Colonic mucosa (tissue), 4 donors: ENCODE results near the gene THUMPD3. TPM values are rescaled to one million over a fixed set of nuclear protein-coding genes. Genes with fewer than 3 reads are reported as not detected.

Source experiments
- DNase-seq: peaks from one replicate; pipeline ENCODE4 v3.0.0-alpha.2; 2020
- H3K27ac ChIP-seq: fragments of 200-600 bp; one replicate; pipeline ENCODE4 v1.8.0; 2021
- H3K27me3 ChIP-seq: fragments of 200-600 bp; one replicate; pipeline ENCODE4 v1.8.0; 2021
- H3K36me3 ChIP-seq: fragments of 200-600 bp; one replicate; pipeline ENCODE4 v1.8.0; 2021
- H3K4me1 ChIP-seq: fragments of 200-600 bp; one replicate; pipeline ENCODE4 v1.8.0; 2021; ENCODE audit warnings: mild to moderate bottlenecking
- H3K4me3 ChIP-seq: fragments of 200-600 bp; one replicate; pipeline ENCODE4 v1.8.0; 2021
- H3K9ac ChIP-seq, 2 donors: one replicate each; pipeline ENCODE4 v1.7.0; 2013; ENCODE audit warnings: control low read depth in 2 of 2, low read depth in 2 of 2, low read length in 2 of 2
- H3K9me3 ChIP-seq: fragments of 200-600 bp; one replicate; pipeline ENCODE4 v1.8.0; 2021
- intact Hi-C: fragments of 100-400 bp; cut with DNase I; formaldehyde crosslinking; loops from one replicate; pipeline ENCODE4 v1.14.1; 2022
- total RNA-seq, 2 donors: library from RNA; stranded (reverse); fragmentation: NEBNext Ultra II Directional in 1 of 2; extraction: Animal tissue kit (Norgen Biotek cat#: 25700) in 1 of 2; gene quantifications; one replicate each; pipeline ENCODE4 v1.2.1, GENCODE V29; 2021
- TF ChIP-seq, protein P1 (sequence below): fragments of 200-600 bp; IDR thresholded peaks from one replicate; pipeline ENCODE4 v1.8.0; 2022; ENCODE audit warnings: antibody characterized with exemption, mild to moderate bottlenecking
- donor health status: healthy.
- donor health status: DM: no; HTN: no; CAD: no.
- donor health status: DM: no; HTN: no; CAD: no.

THUMPD3 gene
- total RNA-seq, 2 donors from 2014 or later = 40.1 to 46.0 TPM

DNA sequence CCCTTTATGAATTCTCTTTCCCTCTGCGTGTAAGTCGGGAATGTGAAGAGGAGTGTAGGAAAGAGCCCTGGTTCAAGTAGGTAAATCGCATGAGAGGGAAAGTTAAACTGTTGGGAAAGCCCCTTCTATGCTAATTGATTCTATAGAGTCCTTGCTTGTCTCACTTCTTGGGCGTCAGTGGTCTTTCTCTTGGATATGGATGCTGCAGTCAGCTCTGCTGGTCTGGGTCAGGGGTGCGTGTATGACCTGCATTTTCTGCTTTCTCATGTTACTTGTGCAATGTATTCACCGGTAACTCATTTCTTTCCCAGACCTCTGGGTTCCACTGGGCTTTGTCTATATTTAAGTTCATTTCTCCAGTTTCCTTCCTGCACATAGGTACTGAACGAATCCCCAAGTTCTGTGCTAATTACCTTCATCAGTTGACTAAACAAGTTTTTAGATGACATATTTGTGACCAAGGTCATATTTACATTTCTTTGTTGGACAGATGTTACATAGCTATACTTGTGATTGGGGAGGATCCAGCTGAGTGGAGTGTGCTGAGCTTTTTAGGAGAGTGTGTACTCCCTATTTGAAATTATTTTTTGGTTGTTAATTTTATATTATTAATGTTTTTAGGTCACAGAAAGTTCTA lies 36.0 kb downstream of the THUMPD3 start:
- DNase-seq = peak; percentile 48
- Histone ChIP-seq H3K9ac (peak overlapping the region; percentile 100), H3K27me3 (no peaks in the 10 kb centered on the region), H3K4me3 (peak overlapping the region; percentile 65), H3K4me1 (peaks cover 28% of the 10 kb centered on the region), H3K36me3 (no peaks in the 10 kb centered on the region), H3K27ac (peak overlapping the region; percentile 99), H3K9me3 (no peaks in the 10 kb centered on the region)
- intact Hi-C loops = no loop called here
- TF ChIP-seq, protein P1, sequence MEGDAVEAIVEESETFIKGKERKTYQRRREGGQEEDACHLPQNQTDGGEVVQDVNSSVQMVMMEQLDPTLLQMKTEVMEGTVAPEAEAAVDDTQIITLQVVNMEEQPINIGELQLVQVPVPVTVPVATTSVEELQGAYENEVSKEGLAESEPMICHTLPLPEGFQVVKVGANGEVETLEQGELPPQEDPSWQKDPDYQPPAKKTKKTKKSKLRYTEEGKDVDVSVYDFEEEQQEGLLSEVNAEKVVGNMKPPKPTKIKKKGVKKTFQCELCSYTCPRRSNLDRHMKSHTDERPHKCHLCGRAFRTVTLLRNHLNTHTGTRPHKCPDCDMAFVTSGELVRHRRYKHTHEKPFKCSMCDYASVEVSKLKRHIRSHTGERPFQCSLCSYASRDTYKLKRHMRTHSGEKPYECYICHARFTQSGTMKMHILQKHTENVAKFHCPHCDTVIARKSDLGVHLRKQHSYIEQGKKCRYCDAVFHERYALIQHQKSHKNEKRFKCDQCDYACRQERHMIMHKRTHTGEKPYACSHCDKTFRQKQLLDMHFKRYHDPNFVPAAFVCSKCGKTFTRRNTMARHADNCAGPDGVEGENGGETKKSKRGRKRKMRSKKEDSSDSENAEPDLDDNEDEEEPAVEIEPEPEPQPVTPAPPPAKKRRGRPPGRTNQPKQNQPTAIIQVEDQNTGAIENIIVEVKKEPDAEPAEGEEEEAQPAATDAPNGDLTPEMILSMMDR = no peak

DNA sequence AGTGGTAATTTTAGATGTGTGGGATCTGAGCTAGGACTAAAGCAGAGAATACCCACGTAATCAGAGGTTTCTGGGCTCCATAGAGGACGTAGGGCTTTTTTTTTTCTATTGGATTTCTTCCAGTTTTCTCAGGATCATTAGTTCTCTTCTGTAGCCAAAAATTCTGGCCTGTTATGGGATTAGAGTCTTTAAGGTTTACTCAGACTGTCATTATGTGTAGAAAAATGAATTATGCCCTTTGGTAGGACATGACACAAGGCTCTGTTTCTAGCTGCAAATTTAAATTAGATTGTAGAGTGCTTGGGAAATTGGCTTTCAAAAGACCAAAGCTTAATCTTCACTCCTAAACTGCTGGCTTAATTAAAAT lies 36.5 kb downstream of the THUMPD3 start:
- TF ChIP-seq, protein P1 = no peak
- no peaks in the 10 kb centered on the region for H3K36me3 ChIP-seq
- peak overlapping the region; percentile 100 for H3K9ac ChIP-seq
- peak overlapping the region; percentile 65 for H3K4me3 ChIP-seq
- DNase-seq = no peak
- peaks cover 28% of the 10 kb centered on the region for H3K4me1 ChIP-seq
- H3K9me3 ChIP-seq = no peaks in the 10 kb centered on the region
- intact Hi-C loops = no loop called here
- H3K27me3 ChIP-seq = no peaks in the 10 kb centered on the region
- H3K27ac ChIP-seq = peak overlapping the region; percentile 99

DNA sequence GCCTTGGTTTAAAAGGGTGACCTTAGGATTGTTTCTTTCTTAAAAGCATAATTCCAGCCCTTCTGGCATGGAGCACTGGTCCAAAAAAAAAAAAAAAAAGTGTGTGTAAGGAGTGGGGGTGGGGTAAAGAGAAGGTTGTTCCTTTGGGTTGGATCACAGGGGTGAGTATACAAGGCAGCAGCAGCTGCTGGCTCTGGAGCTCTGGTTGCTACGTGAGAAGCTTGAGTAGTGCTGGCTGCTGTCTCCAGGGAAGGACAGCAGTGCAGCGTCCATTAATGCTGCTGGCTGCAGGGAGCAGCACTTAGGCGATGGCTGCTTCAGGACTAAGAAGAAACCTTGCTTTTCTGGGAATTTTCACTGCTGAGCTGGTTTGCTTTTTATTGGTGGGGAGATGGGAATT lies 36.9 kb downstream of the THUMPD3 start:
- DNase-seq = peak; percentile 69
- Histone ChIP-seq H3K36me3 (no peaks in the 10 kb centered on the region), H3K4me3 (peak overlapping the region; percentile 65), H3K9ac (peak overlapping the region in 1 of 2 donors; percentile 100), H3K27me3 (no peaks in the 10 kb centered on the region), H3K4me1 (peaks cover 30% of the 10 kb centered on the region), H3K27ac (peak overlapping the region; percentile 99), H3K9me3 (no peaks in the 10 kb centered on the region)
- intact Hi-C loops = no loop called here
- TF ChIP-seq, protein P1 = no peak

DNA sequence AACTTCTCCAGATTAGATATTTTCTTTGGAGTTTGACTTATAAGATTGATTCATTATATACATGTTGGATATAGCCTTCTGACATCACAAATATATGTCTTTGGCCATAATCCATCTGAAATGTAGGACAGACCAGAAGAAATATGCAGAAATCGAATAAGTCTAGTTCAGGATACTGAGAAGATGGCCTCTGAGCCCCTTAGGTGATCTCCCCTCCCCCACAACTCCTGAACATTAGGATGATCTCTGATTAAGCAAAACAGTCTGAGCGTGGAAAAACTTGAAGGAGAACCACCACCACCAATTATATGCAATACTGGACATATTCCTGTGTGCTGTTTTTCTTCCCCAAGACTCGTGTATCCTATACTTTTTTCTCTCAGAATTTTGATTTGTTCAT lies 37.8 kb downstream of the THUMPD3 start:
- Histone ChIP-seq H3K27ac (no peak overlapping the region), H3K27me3 (no peaks in the 10 kb centered on the region), H3K4me1 (peaks cover 31% of the 10 kb centered on the region), H3K36me3 (no peaks in the 10 kb centered on the region), H3K4me3 (no peak overlapping the region), H3K9me3 (no peaks in the 10 kb centered on the region), H3K9ac (peak overlapping the region in 1 of 2 donors; percentile 22)
- TF ChIP-seq, protein P1 = no peak
- no peak for DNase-seq
- intact Hi-C loops = no loop called here

DNA sequence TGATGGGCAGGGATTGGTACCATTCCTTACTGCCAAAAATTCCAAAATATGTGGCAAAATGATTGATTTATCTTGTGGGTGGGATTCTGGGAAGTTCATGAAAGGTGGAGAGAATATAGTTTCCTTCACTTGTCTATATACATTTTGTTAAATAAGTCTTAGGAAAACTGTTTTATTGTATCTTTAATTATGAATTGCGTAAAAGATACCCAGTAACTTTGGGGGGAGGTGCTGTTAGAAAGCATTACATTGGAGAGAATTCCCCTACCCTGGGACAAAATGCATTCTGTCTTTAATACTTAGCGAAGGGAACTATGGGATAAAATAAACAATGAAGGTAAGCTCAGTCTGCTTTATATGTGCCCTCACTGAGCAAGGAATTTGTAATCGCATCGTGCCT lies 39.1 kb downstream of the THUMPD3 start:
- no peaks in the 10 kb centered on the region for H3K9me3 ChIP-seq
- DNase-seq = no peak
- H3K4me3 ChIP-seq = no peak overlapping the region
- no peaks in the 10 kb centered on the region for H3K36me3 ChIP-seq
- TF ChIP-seq, protein P1 = no peak
- intact Hi-C loops = no loop called here
- no peaks in the 10 kb centered on the region for H3K27me3 ChIP-seq
- H3K4me1 ChIP-seq = peaks cover 31% of the 10 kb centered on the region
- peak overlapping the region; percentile 10 for H3K27ac ChIP-seq
- peak overlapping the region in 1 of 2 donors; percentile 51 for H3K9ac ChIP-seq
